K562 treated with DMSO at 1 percent for 24 hours (cell line): ENCODE measurements around the gene HTR2A. TPM values are rescaled to one million over a fixed set of nuclear protein-coding genes. Genes with fewer than 3 reads are reported as not detected.

ENCODE experiments used
- total RNA-seq: library from RNA; unstranded; fragments of 300-600 nt; gene quantifications from 2 replicates; pipeline ENCODE4 v1.2.3, GENCODE V29; 2022; ENCODE audit warnings: low read depth; ENCODE audit not compliant: insufficient read depth

HTR2A gene
- not detected in 2 replicates for total RNA-seq

DNA sequence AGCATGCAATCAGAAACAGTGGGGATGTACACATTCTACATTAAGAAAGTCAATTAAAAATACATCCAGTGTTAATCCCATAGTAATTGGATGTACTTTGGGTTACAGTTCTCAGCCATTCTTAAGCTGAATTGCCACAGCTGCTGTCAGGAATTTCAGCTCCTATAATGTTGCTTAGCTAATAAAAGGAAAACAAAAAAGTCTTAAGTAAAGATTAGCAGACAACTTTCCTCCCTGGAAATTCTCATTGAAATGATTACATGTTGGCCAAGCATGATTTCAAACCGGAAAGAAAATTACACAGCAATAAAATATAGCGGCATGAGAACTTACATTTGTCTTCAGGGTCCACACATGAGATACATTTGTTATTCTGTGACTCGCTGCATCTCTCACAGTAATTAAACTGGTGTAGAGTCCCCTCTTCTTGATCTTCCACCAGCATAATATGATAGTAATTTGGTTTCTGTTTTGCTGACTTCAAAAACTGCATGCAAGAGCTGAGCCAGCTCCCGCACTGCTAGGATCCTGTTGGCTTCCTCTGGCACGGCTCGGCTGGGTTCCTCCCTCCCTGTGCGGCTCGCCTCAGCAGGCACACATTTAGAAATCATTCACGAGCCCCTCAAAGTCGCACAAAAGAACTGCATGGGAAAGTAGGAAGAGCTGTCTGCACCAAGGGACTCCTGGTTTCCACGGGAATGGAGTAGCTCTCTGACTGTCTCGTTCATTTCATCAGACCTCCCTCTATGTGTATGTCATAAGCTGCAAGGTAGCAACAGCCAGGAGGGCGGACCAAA is at the start of gene HTR2A:
TSS of gene HTR2A (minus strand) at position 713 of the 797 bp plus-strand sequence. CDS start 1,147 bp downstream, outside the sequence.

DNA sequence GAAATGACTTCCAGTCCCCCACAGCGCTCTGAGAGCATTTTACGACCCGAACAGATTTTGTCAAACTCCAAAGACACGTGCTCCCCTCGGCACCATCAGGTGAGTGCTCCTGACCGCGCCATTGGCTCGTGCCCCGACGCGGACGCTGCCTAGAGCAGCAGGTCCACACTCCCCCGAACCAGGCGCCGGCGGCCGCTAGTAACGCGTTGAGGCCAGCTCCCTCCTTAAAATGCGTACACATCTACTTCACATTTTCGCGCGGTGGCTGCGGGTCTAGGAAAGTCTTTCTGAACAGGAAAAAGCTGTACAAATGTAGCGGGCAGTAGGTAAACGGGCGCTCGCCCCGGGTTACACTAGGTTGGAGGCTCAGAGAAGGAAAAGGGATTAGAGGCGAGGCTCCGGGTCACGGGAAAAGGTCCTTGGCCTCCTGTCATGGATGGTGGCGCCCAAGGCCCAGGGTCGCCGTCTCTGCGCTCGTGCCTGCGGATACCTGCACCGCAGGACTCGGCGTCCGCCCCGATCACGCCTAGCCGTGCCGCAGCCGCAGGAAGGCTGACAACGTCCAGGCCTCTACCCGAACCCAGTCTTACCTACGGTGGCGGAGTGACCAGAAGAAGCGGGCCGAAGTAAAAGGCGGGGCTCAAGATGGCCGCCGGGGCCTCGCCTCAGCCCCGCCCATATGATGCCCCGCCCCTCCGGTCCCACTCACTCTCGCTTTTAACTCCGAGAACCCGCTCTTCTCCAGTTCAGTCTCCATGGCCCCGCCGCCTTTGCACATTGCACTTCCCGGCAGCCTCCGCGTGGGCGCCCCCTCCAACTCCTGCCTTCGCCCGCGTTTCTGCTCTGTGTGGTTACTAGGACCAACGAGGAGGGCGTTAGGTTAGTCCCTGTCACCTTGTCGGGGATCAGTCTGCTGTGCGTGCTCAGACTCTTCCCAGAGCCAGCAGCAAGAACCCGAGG is 100.1 kb downstream of the HTR2A start, which contains the start of gene ESD:
TSS of gene ESD (minus strand) at position 647 of the 960 bp plus-strand sequence. CDS start 5,748 bp downstream, outside the sequence.

Other genes starting within 250 kb of the HTR2A start
- gene ESD, start 99.9 kb downstream of the HTR2A start, total RNA-seq = 87.5 and 94.1 TPM in 2 replicates